Measurements from ENCODE around the gene FAM216B.

Gene FAM216B

DNA sequence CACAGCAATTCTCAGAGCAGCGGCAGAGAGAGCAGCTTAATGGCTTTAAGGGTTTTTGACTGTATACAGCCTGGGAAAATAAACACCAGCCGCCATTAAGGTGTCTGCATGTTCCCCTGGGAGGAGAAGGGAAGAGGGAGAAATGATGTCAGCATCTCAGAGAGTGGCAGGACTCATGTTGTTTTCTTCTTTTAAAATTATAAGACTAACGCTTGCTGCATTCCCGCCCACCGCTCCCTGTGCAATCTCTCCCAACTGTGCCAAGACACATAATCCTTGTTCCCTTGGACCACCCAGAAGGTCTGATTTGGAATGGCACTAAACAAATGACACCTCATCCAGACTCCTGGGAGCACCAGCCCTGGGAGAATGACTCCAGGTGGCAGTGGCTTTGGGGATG lies 27.7 kb upstream of the FAM216B start:
- no peak for DNase-seq
- no peaks in the 10 kb centered on the region for H3K27me3 ChIP-seq (replicated peaks)
- TF ChIP-seq, protein P1, sequence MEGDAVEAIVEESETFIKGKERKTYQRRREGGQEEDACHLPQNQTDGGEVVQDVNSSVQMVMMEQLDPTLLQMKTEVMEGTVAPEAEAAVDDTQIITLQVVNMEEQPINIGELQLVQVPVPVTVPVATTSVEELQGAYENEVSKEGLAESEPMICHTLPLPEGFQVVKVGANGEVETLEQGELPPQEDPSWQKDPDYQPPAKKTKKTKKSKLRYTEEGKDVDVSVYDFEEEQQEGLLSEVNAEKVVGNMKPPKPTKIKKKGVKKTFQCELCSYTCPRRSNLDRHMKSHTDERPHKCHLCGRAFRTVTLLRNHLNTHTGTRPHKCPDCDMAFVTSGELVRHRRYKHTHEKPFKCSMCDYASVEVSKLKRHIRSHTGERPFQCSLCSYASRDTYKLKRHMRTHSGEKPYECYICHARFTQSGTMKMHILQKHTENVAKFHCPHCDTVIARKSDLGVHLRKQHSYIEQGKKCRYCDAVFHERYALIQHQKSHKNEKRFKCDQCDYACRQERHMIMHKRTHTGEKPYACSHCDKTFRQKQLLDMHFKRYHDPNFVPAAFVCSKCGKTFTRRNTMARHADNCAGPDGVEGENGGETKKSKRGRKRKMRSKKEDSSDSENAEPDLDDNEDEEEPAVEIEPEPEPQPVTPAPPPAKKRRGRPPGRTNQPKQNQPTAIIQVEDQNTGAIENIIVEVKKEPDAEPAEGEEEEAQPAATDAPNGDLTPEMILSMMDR (IDR thresholded peaks at IDR 0.05; ENCODE audit: low read depth, low read length, missing control alignments) = no peak
- in situ Hi-C loops (cut with HindIII; ENCODE audit: low pct_ligation_motif_present, low sequenced_read_pairs) = no loop called here
- no peaks in the 10 kb centered on the region for H3K36me3 ChIP-seq (replicated peaks)
- no peak overlapping the region for H3K4me3 ChIP-seq (ENCODE audit: low read depth, low read length)
- H3K27ac ChIP-seq = no peak overlapping the region

DNA sequence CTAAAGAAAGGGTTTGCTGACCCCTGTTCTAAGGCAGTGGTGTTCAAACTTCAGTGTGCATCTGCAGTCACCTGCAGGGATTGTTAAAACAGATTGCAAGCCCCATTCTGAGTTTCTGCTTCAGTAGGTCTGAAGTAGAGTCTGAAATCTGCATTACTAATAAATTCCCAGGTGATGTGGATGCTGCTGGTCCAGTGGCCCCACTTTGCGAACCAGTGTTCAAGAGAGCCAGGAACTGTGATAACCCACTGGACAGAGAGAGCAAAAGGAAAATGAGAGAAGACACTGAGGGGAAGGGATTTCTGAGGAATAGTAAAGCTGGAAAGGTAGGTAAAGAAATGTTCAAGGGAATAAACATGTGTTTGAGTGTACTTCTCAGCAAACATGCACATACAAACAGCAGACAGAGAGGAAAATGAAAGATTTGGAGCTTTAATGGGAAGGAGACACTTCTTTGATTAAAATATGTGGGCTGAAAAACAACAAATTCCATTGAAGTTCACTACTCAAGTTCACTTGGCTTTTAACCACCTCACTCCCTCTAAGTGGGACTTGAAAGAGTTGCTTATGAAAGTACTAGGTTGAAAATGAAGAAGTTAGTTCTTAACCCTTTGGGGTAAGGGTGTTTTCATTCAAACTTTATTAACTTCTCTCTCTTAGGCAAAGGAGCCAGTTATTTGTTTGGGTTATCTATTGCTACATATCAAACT lies 26.4 kb upstream of the FAM216B start:
- Histone ChIP-seq H3K27me3 (replicated peaks) (no peaks in the 10 kb centered on the region), H3K36me3 (replicated peaks) (no peaks in the 10 kb centered on the region), H3K4me3 (ENCODE audit: low read depth, low read length) (no peak overlapping the region), H3K27ac (no peak overlapping the region)
- TF ChIP-seq, protein P1 (IDR thresholded peaks at IDR 0.05; ENCODE audit: low read depth, low read length, missing control alignments) = no peak
- DNase-seq = no peak
- in situ Hi-C loops (cut with HindIII; ENCODE audit: low pct_ligation_motif_present, low sequenced_read_pairs) = no loop called here

DNA sequence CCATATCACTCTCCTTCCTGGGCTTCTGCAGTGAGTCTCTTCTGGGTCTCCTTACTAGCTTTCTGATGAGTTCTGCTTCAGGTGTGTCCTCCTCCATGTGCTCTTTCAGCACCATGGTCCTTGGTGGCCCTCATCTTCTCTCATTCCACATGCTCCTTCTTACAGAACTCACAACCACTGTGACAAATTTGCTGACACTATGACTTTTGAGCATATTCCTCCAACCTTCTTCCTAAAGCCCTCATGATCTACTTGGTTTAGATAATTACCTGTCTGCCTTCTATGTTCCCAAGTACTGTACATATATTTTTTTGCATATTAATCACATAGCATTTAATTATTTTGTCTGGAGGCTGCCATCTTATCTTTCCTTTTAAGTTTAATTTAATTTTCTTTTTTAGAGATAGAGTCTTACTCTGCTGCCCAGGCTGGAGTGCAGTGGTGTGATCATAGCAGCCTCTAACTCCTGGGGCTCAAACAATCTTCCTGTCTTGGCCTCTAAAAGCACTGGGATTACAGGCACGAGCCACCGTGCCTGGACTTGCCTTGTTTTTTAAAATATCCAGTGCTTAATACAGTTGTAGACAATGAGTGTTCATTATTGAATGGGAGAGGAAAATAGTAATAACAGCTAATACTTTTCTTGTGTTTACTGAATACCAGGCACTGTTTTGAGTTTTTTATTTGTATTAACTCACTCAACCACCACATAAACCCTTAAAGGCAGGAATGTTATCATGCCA lies 23.5 kb upstream of the FAM216B start:
- Histone ChIP-seq H3K27me3 (replicated peaks) (no peaks in the 10 kb centered on the region), H3K27ac (no peak overlapping the region), H3K36me3 (replicated peaks) (no peaks in the 10 kb centered on the region), H3K4me3 (ENCODE audit: low read depth, low read length) (no peak overlapping the region)
- in situ Hi-C loops (cut with HindIII; ENCODE audit: low pct_ligation_motif_present, low sequenced_read_pairs) = no loop called here
- DNase-seq = no peak
- TF ChIP-seq, protein P1 (IDR thresholded peaks at IDR 0.05; ENCODE audit: low read depth, low read length, missing control alignments) = no peak

DNA sequence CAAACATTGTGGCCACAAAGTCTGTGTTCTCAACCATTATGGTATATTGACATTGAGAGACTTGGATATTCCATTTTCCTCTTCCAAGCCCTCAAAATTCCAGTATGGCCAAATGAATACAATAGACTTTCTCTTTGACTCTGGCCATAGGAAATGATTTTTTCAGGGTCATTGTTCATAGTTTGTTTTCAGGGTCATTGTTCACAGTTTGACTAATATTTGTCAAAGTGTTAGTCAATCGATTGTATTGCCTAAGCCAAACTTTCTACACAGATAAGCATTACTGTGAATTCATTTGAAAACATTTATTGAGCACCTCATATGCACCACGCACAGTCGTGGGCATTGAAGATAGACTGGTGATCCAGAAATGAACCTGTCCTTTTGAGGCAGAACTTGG lies 22.9 kb upstream of the FAM216B start:
- H3K4me3 ChIP-seq (ENCODE audit: low read depth, low read length) = no peak overlapping the region
- no peak for DNase-seq
- no peak overlapping the region for H3K27ac ChIP-seq
- no peaks in the 10 kb centered on the region for H3K27me3 ChIP-seq (replicated peaks)
- H3K36me3 ChIP-seq (replicated peaks) = no peaks in the 10 kb centered on the region
- TF ChIP-seq, protein P1 (IDR thresholded peaks at IDR 0.05; ENCODE audit: low read depth, low read length, missing control alignments) = no peak
- in situ Hi-C loops (cut with HindIII; ENCODE audit: low pct_ligation_motif_present, low sequenced_read_pairs) = no loop called here

DNA sequence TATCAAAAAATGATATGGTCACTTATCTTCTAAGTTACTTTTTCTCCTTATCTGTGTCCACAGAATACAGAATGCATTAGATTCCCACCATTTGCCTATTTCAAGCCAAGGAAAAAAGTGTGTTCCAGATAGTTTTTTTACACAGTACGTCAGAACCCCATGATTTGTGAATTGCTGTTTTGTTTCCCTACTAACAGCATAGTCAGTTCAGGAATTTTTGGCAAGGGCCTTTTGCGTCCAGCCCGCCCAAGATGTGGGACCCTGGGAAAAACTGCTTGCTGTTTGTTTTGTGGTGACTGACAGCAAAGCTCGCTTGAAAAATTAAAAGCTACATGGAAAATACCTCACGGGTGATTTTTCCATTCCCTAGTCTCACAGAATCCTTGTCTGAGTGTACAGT lies 20.4 kb upstream of the FAM216B start:
- DNase-seq = peak; percentile 92
- TF ChIP-seq, protein P1 (IDR thresholded peaks at IDR 0.05; ENCODE audit: low read depth, low read length, missing control alignments) = no peak
- no peaks in the 10 kb centered on the region for H3K27me3 ChIP-seq (replicated peaks)
- no peak overlapping the region for H3K4me3 ChIP-seq (ENCODE audit: low read depth, low read length)
- in situ Hi-C loops (cut with HindIII; ENCODE audit: low pct_ligation_motif_present, low sequenced_read_pairs) = no loop called here
- no peaks in the 10 kb centered on the region for H3K36me3 ChIP-seq (replicated peaks)
- H3K27ac ChIP-seq = peak overlapping the region; percentile 94

Data from brain microvascular endothelial cell (primary cell).